ENCODE data around the gene C10orf67.
A peak's percentile ranks its signal among the peaks of the same experiment; 100 is the strongest.
"Not testable (repeated sequence)": the region's sequence is repeated elsewhere in the genome, so short reads cannot be mapped to it uniquely, and the experiment has no call there.

C10orf67 gene

GRCh38 chr10:23358357-23358756 lies 13.8 kb upstream of the C10orf67 start:
- TF ChIP-seq CTCF (IDR thresholded peaks at IDR 0.05), result no peak
- Mint-ChIP-seq H3K27ac (no peak overlapping the region), H3K4me3 (no peak overlapping the region), H3K27me3 (ENCODE audit: low read depth, poor library complexity) (peaks cover 9% of the 10 kb centered on the region), H3K4me1 (no peaks in the 10 kb centered on the region), H3K36me3 (ENCODE audit: low read depth) (no peaks in the 10 kb centered on the region), H3K9me3 (no peaks in the 10 kb centered on the region)
- DNase-seq, result no peak

GRCh38 chr10:23354630-23355279 lies 10.2 kb upstream of the C10orf67 start:
- Mint-ChIP-seq H3K9me3 (no peaks in the 10 kb centered on the region), H3K36me3 (ENCODE audit: low read depth) (no peaks in the 10 kb centered on the region), H3K27ac (no peak overlapping the region), H3K4me3 (no peak overlapping the region), H3K4me1 (no peaks in the 10 kb centered on the region), H3K27me3 (ENCODE audit: low read depth, poor library complexity) (peaks cover 6% of the 10 kb centered on the region)
- DNase-seq, result no peak
- no peak for TF ChIP-seq CTCF (IDR thresholded peaks at IDR 0.05)

GRCh38 chr10:23351926-23352519 lies 7.4 kb upstream of the C10orf67 start:
- Mint-ChIP-seq H3K27ac (no peak overlapping the region), H3K36me3 (ENCODE audit: low read depth) (no peaks in the 10 kb centered on the region)

GRCh38 chr10:23350706-23351105 lies 6.1 kb upstream of the C10orf67 start:
- H3K27ac Mint-ChIP-seq; H3K27me3 Mint-ChIP-seq (ENCODE audit: low read depth, poor library complexity); H3K9me3 Mint-ChIP-seq; H3K4me3 Mint-ChIP-seq; H3K36me3 Mint-ChIP-seq (ENCODE audit: low read depth); DNase-seq: not testable (repeated sequence)
- peaks cover 11% of the 10 kb centered on the region for H3K4me1 Mint-ChIP-seq

More at GRCh38 chr10:23351926-23352519, 7.4 kb upstream of the C10orf67 start:
- H3K4me3 Mint-ChIP-seq, result no peak overlapping the region
- no peak for DNase-seq
- H3K27me3 Mint-ChIP-seq (ENCODE audit: low read depth, poor library complexity), result peaks cover 7% of the 10 kb centered on the region
- H3K9me3 Mint-ChIP-seq, result no peaks in the 10 kb centered on the region
- peaks cover 6% of the 10 kb centered on the region for H3K4me1 Mint-ChIP-seq
- TF ChIP-seq CTCF (IDR thresholded peaks at IDR 0.05), result no peak

GRCh38 chr10:23345861-23346260 lies 1.3 kb upstream of the C10orf67 start:
- Mint-ChIP-seq H3K27ac (no peak overlapping the region), H3K4me3 (no peak overlapping the region), H3K9me3 (no peaks in the 10 kb centered on the region), H3K36me3 (ENCODE audit: low read depth) (no peaks in the 10 kb centered on the region), H3K27me3 (ENCODE audit: low read depth, poor library complexity) (peaks cover 7% of the 10 kb centered on the region), H3K4me1 (peaks cover 43% of the 10 kb centered on the region)
- DNase-seq, result no peak
- TF ChIP-seq CTCF (IDR thresholded peaks at IDR 0.05), result no peak

- H3K36me3 Mint-ChIP-seq (ENCODE audit: low read depth), result no peaks in the 10 kb centered on the region
- no peak for TF ChIP-seq CTCF (IDR thresholded peaks at IDR 0.05)
- peak; percentile 87 for DNase-seq
- no peaks in the 10 kb centered on the region for H3K9me3 Mint-ChIP-seq
- H3K4me1 Mint-ChIP-seq, result peaks cover 61% of the 10 kb centered on the region
- peak overlapping the region; percentile 90 for H3K4me3 Mint-ChIP-seq
- H3K27ac Mint-ChIP-seq, result no peak overlapping the region
- peaks cover 7% of the 10 kb centered on the region for H3K27me3 Mint-ChIP-seq (ENCODE audit: low read depth, poor library complexity)
These were observed 881 bp downstream of the C10orf67 start for GRCh38 chr10:23343591-23344240.

Data from nephron progenitor cell (in vitro differentiated cells).